ENCODE measurements around the gene PRKN. TPM values are rescaled to one million over a fixed set of nuclear protein-coding genes. Genes with fewer than 3 reads are reported as not detected.

Gene PRKN
- total and polyA plus RNA-seq, 8 donors = 0.82 to 7.2 (median 2.9) TPM

GRCh38 chr6:161411265-161411944, 1316.2 kb downstream of the PRKN start:
- Histone ChIP-seq H3K27ac (no peak overlapping the region), H3K4me3 (no peak overlapping the region), H3K9me3 (no peaks in the 10 kb centered on the region), H3K27me3 (no peaks in the 10 kb centered on the region), H3K4me1 (peaks cover 11 to 25% (median 14%) of the 10 kb centered on the region in 3 donors), H3K36me3 (no peaks in the 10 kb centered on the region)
- no peak for ATAC-seq
- TF ChIP-seq, protein P1, sequence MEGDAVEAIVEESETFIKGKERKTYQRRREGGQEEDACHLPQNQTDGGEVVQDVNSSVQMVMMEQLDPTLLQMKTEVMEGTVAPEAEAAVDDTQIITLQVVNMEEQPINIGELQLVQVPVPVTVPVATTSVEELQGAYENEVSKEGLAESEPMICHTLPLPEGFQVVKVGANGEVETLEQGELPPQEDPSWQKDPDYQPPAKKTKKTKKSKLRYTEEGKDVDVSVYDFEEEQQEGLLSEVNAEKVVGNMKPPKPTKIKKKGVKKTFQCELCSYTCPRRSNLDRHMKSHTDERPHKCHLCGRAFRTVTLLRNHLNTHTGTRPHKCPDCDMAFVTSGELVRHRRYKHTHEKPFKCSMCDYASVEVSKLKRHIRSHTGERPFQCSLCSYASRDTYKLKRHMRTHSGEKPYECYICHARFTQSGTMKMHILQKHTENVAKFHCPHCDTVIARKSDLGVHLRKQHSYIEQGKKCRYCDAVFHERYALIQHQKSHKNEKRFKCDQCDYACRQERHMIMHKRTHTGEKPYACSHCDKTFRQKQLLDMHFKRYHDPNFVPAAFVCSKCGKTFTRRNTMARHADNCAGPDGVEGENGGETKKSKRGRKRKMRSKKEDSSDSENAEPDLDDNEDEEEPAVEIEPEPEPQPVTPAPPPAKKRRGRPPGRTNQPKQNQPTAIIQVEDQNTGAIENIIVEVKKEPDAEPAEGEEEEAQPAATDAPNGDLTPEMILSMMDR (IDR thresholded peaks at IDR 0.05) = no peak
- no peak for FAIRE-seq
- WGBS, 2 donors = 97 to 100% methylated on average over 4 of the region's 4 CpGs
- no peak for DNase-seq
- intact Hi-C loops (cut with DNase I) = no loop called here

- intact Hi-C loops (cut with DNase I) = no loop called here
- no peak for FAIRE-seq
- 96% methylated on average over 6 of the region's 6 CpGs for WGBS, 2 donors
- peaks cover 11 to 23% (median 14%) of the 10 kb centered on the region in 3 donors for H3K4me1 ChIP-seq
- no peaks in the 10 kb centered on the region for H3K27me3 ChIP-seq
- no peak overlapping the region for H3K27ac ChIP-seq
- H3K9me3 ChIP-seq = no peaks in the 10 kb centered on the region
- no peak overlapping the region for H3K4me3 ChIP-seq
- no peaks in the 10 kb centered on the region for H3K36me3 ChIP-seq
- TF ChIP-seq, protein P1 (IDR thresholded peaks at IDR 0.05) = no peak
- no peak for ATAC-seq
- no peak for DNase-seq
Observed at GRCh38 chr6:161410736-161411135, 1316.8 kb downstream of the PRKN start.

DNA sequence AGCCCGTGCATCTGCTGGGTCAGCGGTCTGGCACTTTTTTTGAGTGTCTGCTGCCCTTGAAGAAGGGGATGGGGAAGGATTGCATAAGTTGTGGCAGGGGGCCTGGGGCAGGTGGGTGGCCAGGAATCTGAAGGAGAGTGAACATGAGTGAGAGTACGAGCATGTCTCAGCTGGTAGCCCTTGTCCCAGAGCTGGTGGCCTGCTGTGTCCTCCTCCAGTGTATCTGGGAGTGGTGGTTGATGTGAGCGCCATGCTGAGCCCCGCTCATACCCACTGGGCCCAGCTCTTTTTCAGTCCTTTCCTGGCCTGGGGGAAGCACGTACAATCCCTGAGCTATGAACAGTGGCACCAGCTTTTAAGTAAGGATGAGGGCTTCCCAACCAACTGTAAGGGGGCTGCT, 1317.5 kb downstream of the PRKN start:
- FAIRE-seq = no peak
- WGBS, 2 donors = 92 to 96% methylated on average over 6 of the region's 6 CpGs
- intact Hi-C loops (cut with DNase I) = no loop called here

GRCh38 chr6:161409353-161409752, 1318.2 kb downstream of the PRKN start:
- Histone ChIP-seq H3K36me3 (no peaks in the 10 kb centered on the region), H3K4me3 (no peak overlapping the region), H3K27ac (no peak overlapping the region), H3K9me3 (no peaks in the 10 kb centered on the region), H3K27me3 (no peaks in the 10 kb centered on the region), H3K4me1 (peaks cover 4 to 14% (median 8%) of the 10 kb centered on the region in 3 donors)
- WGBS, 2 donors = 79 to 87% methylated on average over 7 of the region's 7 CpGs
- ATAC-seq (no peak), DNase-seq (no peak), FAIRE-seq (no peak)
- TF ChIP-seq, protein P1 (IDR thresholded peaks at IDR 0.05) = no peak
- intact Hi-C loops (cut with DNase I) = no loop called here

More for the DNA sequence above, 1317.5 kb downstream of the PRKN start:
- no peak for ATAC-seq
- TF ChIP-seq, protein P1 (IDR thresholded peaks at IDR 0.05) = no peak
- no peaks in the 10 kb centered on the region for H3K36me3 ChIP-seq
- peaks cover 11 to 22% (median 14%) of the 10 kb centered on the region in 3 donors for H3K4me1 ChIP-seq
- H3K9me3 ChIP-seq = no peaks in the 10 kb centered on the region
- H3K27me3 ChIP-seq = no peaks in the 10 kb centered on the region
- no peak overlapping the region for H3K27ac ChIP-seq
- no peak for DNase-seq
- no peak overlapping the region for H3K4me3 ChIP-seq

- no peaks in the 10 kb centered on the region for H3K36me3 ChIP-seq
- 89 to 91% methylated on average over 8 of the region's 8 CpGs for WGBS, 2 donors
- H3K4me3 ChIP-seq = no peak overlapping the region
- no peaks in the 10 kb centered on the region for H3K27me3 ChIP-seq
- H3K4me1 ChIP-seq = peaks cover 0 to 5% (median 0%) of the 10 kb centered on the region in 3 donors
- H3K27ac ChIP-seq = no peak overlapping the region
- H3K9me3 ChIP-seq = no peaks in the 10 kb centered on the region
- ATAC-seq (no peak), FAIRE-seq (no peak), DNase-seq (no peak)
- TF ChIP-seq, protein P1 (IDR thresholded peaks at IDR 0.05) = no peak
- intact Hi-C loops (cut with DNase I) = no loop called here
Observed at GRCh38 chr6:161408041-161408440, 1319.5 kb downstream of the PRKN start.

All from pancreas (tissue), 10 donors.